ENCODE data around the gene USE1. TPM values are rescaled to one million over a fixed set of nuclear protein-coding genes. Genes with fewer than 3 reads are reported as not detected.

The USE1 gene
- polyA plus RNA-seq, 2 of the 4 experiments (the other 2 are of a cell fraction), result 10.1 to 16.5 TPM

DNA sequence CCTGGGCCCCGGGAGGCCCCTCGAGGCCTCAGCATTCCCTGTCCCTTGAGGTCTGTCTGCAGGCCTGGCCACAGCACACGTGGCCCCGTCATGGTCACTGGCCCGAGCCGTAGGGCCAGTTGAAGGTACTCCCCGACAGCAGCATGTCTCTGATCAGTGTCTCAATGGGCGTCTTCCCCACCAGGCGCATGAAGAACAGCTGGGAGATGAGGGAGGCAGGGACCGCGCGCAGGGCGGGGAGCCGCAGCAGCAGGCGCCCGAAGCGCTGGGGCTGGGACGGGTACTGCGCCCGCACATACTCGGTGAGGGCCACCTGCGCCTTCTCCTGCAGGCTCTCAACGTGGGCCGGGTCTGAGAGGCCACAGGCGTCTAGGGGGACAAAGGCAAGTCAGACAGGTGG is 17.1 kb downstream of the USE1 start:
- TF ChIP-seq, protein P1, sequence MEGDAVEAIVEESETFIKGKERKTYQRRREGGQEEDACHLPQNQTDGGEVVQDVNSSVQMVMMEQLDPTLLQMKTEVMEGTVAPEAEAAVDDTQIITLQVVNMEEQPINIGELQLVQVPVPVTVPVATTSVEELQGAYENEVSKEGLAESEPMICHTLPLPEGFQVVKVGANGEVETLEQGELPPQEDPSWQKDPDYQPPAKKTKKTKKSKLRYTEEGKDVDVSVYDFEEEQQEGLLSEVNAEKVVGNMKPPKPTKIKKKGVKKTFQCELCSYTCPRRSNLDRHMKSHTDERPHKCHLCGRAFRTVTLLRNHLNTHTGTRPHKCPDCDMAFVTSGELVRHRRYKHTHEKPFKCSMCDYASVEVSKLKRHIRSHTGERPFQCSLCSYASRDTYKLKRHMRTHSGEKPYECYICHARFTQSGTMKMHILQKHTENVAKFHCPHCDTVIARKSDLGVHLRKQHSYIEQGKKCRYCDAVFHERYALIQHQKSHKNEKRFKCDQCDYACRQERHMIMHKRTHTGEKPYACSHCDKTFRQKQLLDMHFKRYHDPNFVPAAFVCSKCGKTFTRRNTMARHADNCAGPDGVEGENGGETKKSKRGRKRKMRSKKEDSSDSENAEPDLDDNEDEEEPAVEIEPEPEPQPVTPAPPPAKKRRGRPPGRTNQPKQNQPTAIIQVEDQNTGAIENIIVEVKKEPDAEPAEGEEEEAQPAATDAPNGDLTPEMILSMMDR (IDR thresholded peaks at IDR 0.05), result no peak
- TF ChIP-seq, protein P2, sequence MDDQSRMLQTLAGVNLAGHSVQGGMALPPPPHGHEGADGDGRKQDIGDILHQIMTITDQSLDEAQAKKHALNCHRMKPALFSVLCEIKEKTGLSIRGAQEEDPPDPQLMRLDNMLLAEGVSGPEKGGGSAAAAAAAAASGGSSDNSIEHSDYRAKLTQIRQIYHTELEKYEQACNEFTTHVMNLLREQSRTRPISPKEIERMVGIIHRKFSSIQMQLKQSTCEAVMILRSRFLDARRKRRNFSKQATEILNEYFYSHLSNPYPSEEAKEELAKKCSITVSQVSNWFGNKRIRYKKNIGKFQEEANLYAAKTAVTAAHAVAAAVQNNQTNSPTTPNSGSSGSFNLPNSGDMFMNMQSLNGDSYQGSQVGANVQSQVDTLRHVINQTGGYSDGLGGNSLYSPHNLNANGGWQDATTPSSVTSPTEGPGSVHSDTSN (IDR thresholded peaks at IDR 0.05), result no peak
- TF ChIP-seq EP300 (IDR thresholded peaks at IDR 0.05), result no peak
- TF ChIP-seq POLR2A (IDR thresholded peaks at IDR 0.05; ENCODE audit: low read length), result no peak
- no peak for TF ChIP-seq CHD2 (IDR thresholded peaks at IDR 0.05; ENCODE audit: low read length, partially characterized antibody)
- TF ChIP-seq BHLHE40 (IDR thresholded peaks at IDR 0.05; ENCODE audit: low read depth, low read length), result no peak
- no peak for TF ChIP-seq POLR2AphosphoS2 (conservative IDR thresholded peaks at IDR 0.05; ENCODE audit: low read length)
- no peak for TF ChIP-seq CBX2 (IDR thresholded peaks at IDR 0.05; ENCODE audit: borderline replicate concordance, low read depth)
- TF ChIP-seq JUN (IDR thresholded peaks at IDR 0.05), result no peak
- TF ChIP-seq, protein P3, sequence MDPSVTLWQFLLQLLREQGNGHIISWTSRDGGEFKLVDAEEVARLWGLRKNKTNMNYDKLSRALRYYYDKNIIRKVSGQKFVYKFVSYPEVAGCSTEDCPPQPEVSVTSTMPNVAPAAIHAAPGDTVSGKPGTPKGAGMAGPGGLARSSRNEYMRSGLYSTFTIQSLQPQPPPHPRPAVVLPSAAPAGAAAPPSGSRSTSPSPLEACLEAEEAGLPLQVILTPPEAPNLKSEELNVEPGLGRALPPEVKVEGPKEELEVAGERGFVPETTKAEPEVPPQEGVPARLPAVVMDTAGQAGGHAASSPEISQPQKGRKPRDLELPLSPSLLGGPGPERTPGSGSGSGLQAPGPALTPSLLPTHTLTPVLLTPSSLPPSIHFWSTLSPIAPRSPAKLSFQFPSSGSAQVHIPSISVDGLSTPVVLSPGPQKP (IDR thresholded peaks at IDR 0.05; ENCODE audit: low read depth, low read length), result no peak
- TF ChIP-seq MAZ (IDR thresholded peaks at IDR 0.05; ENCODE audit: borderline replicate concordance, low read depth, low read length), result no peak
- TF ChIP-seq TP53 (CRISPR knock-in tag; IDR thresholded peaks at IDR 0.05), result no peak
- no peak for TF ChIP-seq RNF2 (IDR thresholded peaks at IDR 0.05; ENCODE audit: borderline replicate concordance, low read depth)
- no peak for TF ChIP-seq EHMT2 (IDR thresholded peaks at IDR 0.05; ENCODE audit: low read depth)
- TF ChIP-seq SMC3 (IDR thresholded peaks at IDR 0.05), result no peak
- ATAC-seq (no peak), DNase-seq (ENCODE audit: low read depth in 1 of 2, low spot score in 1 of 2) (no peak), FAIRE-seq (no peak)
- H3K4me3 ChIP-seq, result no peak overlapping the region
- H3K27ac ChIP-seq, result no peak overlapping the region
- WGBS (ENCODE audit: missing lambda C conversion rate), result 86% methylated on average over 17 of the region's 25 CpGs
- H3K4me2 ChIP-seq, result no peak overlapping the region
- peaks cover 35% of the 10 kb centered on the region for H3K4me1 ChIP-seq
- no peaks in the 10 kb centered on the region for H3K9me3 ChIP-seq
- ChIA-PET POLR2A (no interaction called here), CTCF (interaction anchor here (2.2 kb wide), 1 partner anchor 29 kb away, joined by 6 read pairs; no protein-coding TSS in a partner anchor)

DNA sequence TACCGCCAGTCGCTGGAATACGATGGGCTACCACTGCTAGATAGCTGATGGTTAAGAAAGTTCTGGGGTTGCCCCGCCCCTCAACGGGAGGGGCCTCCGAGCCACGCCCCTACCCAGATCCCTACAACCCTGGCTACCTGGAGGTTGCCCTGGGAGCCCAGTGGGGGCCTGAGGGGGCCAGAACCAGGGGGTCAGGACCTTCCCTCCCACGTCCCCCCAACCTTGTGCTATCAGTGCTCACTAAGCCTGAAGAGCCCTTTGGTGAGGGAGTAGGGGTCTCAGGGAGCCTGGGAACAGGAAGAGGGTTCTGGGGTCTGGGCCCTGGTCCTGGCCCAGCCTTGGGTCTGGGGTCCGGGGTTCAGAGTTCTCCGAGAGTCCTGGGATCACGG is 19.7 kb downstream of the USE1 start:
- peak; percentile 74 to 81 for ATAC-seq
- POLR2A ChIA-PET, result interaction anchor here (0.7 to 2.0 kb wide), 3 partner anchors 9 to 20 kb away, joined by 5 to 18 read pairs (median 16); partner anchors contain the start of genes OCEL1 and USE1
- no peaks in the 10 kb centered on the region for H3K9me3 ChIP-seq
- no peak for FAIRE-seq
- H3K4me3 ChIP-seq, result peak overlapping the region; percentile 88
- CTCF ChIA-PET, result interaction anchor here (0.6 to 10.0 kb wide), 21 partner anchors 8 to 166 kb away, joined by 3 to 62 read pairs (median 4); partner anchors contain the start of genes ANKLE1, NR2F6, OCEL1 and USHBP1
- WGBS (ENCODE audit: missing lambda C conversion rate), result 6% methylated on average over 7 of the region's 11 CpGs
- peak overlapping the region; percentile 99 to 100 for H3K27ac ChIP-seq
- peak in 1 of 2 experiments; percentile 67 for DNase-seq (ENCODE audit: low read depth in 1 of 2, low spot score in 1 of 2)
- H3K4me2 ChIP-seq, result peak overlapping the region; percentile 100
- TF ChIP-seq POLR2A (IDR thresholded peaks at IDR 0.05; ENCODE audit: low read length) (peak; percentile 43; the same call in 1 of the 2 replicates), CBX8 (IDR thresholded peaks at IDR 0.05) (no peak), FOSL2 (IDR thresholded peaks at IDR 0.05) (no peak), FOSL2 (CRISPR knock-in tag; IDR thresholded peaks at IDR 0.05) (no peak), TP53 (CRISPR knock-in tag; IDR thresholded peaks at IDR 0.05) (peak; percentile 43; the same call in 1 of the 2 replicates)
- H3K4me1 ChIP-seq, result peaks cover 51% of the 10 kb centered on the region

DNA sequence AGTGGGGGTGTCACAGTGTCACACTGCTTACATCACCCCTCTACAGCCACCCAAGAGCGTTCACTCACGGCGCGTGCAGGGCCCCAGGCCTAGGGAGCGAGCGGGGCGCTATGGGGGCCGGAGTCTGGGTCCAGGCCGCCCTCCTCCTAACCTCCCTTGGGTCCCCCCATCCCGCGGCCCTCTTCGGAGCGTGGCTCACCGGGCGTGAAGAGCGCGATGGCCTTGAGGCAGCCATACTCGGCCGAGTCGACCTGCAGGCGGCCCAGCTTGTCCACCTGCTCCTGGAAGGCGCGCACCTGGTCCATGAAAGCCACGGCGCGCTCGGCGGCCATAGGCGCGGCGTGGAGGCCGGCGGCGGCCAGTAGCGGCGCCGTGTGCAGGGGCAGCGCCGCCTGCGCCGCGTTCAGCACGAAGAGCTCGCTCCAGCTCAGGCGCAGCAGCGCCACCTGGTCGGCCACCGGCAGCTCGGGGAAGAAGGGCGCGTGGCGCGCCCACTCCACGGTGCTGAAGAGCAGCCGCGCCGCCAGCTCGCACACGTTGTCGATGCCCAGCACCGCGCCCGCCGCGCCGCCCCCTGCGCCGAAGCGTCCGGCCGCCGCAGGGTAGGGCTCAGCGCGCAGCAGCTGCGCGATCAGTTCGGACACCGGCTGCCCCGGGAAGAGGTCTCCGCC is 20.3 kb downstream of the USE1 start:
- H3K27ac ChIP-seq, result peak overlapping the region; percentile 99 to 100
- H3K9me3 ChIP-seq, result no peaks in the 10 kb centered on the region
- peak overlapping the region; percentile 88 for H3K4me3 ChIP-seq
- peak overlapping the region; percentile 100 for H3K4me2 ChIP-seq
- no CpG with 5 or more reads among the region's 80 CpGs for WGBS (ENCODE audit: missing lambda C conversion rate)
- ATAC-seq (peak; percentile 56 to 79), DNase-seq (ENCODE audit: low read depth in 1 of 2, low spot score in 1 of 2) (peak in 1 of 2 experiments; percentile 73), FAIRE-seq (no peak)
- CTCF ChIA-PET, result interaction anchor here (0.9 to 10.0 kb wide), 18 partner anchors 8 to 167 kb away, joined by 3 to 62 read pairs (median 4); partner anchors contain the start of genes ANKLE1, OCEL1 and USHBP1
- peaks cover 56% of the 10 kb centered on the region for H3K4me1 ChIP-seq
- POLR2A ChIA-PET, result interaction anchor here (1.2 to 2.0 kb wide), 3 partner anchors 9 to 32 kb away, joined by 7 to 18 read pairs (median 16); partner anchors contain the start of genes BABAM1, OCEL1 and USE1
- no peak for TF ChIP-seq BHLHE40 (IDR thresholded peaks at IDR 0.05; ENCODE audit: low read depth, low read length)
- TF ChIP-seq, protein P4, sequence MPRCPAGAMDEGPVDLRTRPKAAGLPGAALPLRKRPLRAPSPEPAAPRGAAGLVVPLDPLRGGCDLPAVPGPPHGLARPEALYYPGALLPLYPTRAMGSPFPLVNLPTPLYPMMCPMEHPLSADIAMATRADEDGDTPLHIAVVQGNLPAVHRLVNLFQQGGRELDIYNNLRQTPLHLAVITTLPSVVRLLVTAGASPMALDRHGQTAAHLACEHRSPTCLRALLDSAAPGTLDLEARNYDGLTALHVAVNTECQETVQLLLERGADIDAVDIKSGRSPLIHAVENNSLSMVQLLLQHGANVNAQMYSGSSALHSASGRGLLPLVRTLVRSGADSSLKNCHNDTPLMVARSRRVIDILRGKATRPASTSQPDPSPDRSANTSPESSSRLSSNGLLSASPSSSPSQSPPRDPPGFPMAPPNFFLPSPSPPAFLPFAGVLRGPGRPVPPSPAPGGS (IDR thresholded peaks at IDR 0.05), result no peak
- 0 out of 2 replicates have a peak, but pooled peaks have one; percentile 77 for TF ChIP-seq RNF2 (IDR thresholded peaks at IDR 0.05; ENCODE audit: borderline replicate concordance, low read depth)
- TF ChIP-seq ZFP36 (IDR thresholded peaks at IDR 0.05; ENCODE audit: borderline replicate concordance, partially characterized antibody), result no peak
- no peak for TF ChIP-seq ESRRA (IDR thresholded peaks at IDR 0.05; ENCODE audit: borderline replicate concordance, low read length)
- TF ChIP-seq CHD2 (IDR thresholded peaks at IDR 0.05; ENCODE audit: low read length, partially characterized antibody), result no peak
- TF ChIP-seq, protein P5, sequence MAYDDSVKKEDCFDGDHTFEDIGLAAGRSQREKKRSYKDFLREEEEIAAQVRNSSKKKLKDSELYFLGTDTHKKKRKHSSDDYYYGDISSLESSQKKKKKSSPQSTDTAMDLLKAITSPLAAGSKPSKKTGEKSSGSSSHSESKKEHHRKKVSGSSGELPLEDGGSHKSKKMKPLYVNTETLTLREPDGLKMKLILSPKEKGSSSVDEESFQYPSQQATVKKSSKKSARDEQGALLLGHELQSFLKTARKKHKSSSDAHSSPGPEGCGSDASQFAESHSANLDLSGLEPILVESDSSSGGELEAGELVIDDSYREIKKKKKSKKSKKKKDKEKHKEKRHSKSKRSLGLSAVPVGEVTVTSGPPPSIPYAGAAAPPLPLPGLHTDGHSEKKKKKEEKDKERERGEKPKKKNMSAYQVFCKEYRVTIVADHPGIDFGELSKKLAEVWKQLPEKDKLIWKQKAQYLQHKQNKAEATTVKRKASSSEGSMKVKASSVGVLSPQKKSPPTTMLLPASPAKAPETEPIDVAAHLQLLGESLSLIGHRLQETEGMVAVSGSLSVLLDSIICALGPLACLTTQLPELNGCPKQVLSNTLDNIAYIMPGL (CRISPR knock-in tag; IDR thresholded peaks at IDR 0.05; ENCODE audit: borderline replicate concordance), result no peak
- TF ChIP-seq EHMT2 (IDR thresholded peaks at IDR 0.05; ENCODE audit: low read depth), result no peak
- no peak for TF ChIP-seq EHF (CRISPR knock-in tag; IDR thresholded peaks at IDR 0.05)
- TF ChIP-seq FOSB (CRISPR knock-in tag; IDR thresholded peaks at IDR 0.05), result no peak
- TF ChIP-seq ZSCAN20 (CRISPR knock-in tag; IDR thresholded peaks at IDR 0.05), result no peak
